Smooth muscle cell (in vitro differentiated cells): Measurements from ENCODE around the gene TTLL11. TPM values are rescaled to one million over a fixed set of nuclear protein-coding genes. Genes with fewer than 3 reads are reported as not detected.

Experiments used
- DNase-seq: peaks from one replicate; lab custom pipeline; 2025; ENCODE audit not compliant: unreplicated experiment; lab: John Stamatoyannopoulos, UW
- H2AFZ ChIP-seq: fragments of 200-600 bp; sonication (generic); 2 replicates; pipeline ENCODE4 v1.6.0; 2016; ENCODE audit warnings: antibody characterized with exemption, low read depth, mild to moderate bottlenecking
- H3F3A ChIP-seq: fragments of 200-600 bp; sonication (generic); 2 replicates; pipeline ENCODE4 v1.6.0; 2017; ENCODE audit warnings: antibody characterized with exemption, low read depth
- H3K27ac ChIP-seq: fragments of 200-600 bp; sonication (generic); 2 replicates; pipeline ENCODE4 v1.5.1; 2016; ENCODE audit warnings: low read depth, mild to moderate bottlenecking
- H3K27me3 ChIP-seq: fragments of 200-600 bp; sonication (generic); 2 replicates; pipeline ENCODE4 v1.6.1; 2016; ENCODE audit warnings: low read depth, mild to moderate bottlenecking
- H3K36me3 ChIP-seq: fragments of 200-600 bp; sonication (generic); 2 replicates; pipeline ENCODE4 v1.5.1; 2016; ENCODE audit warnings: low read depth
- H3K4me1 ChIP-seq: fragments of 200-600 bp; sonication (generic); 2 replicates; pipeline ENCODE4 v1.5.1; 2016; ENCODE audit warnings: low read depth
- H3K4me2 ChIP-seq: fragments of 200-600 bp; sonication (generic); 2 replicates; pipeline ENCODE4 v1.6.0; 2016; ENCODE audit warnings: mild to moderate bottlenecking
- H3K4me3 ChIP-seq: fragments of 200-600 bp; sonication (generic); 2 replicates; pipeline ENCODE4 v1.5.1; 2016; ENCODE audit warnings: mild to moderate bottlenecking
- H3K79me2 ChIP-seq: fragments of 200-600 bp; sonication (generic); 2 replicates; pipeline ENCODE4 v1.6.0; 2016; ENCODE audit warnings: low read depth, mild to moderate bottlenecking
- H3K9ac ChIP-seq: fragments of 200-600 bp; sonication (generic); 2 replicates; pipeline ENCODE4 v1.6.0; 2016; ENCODE audit warnings: low read depth
- H3K9me3 ChIP-seq: fragments of 200-600 bp; sonication (generic); replicated peaks from 2 replicates; pipeline ENCODE4 v1.5.1; 2016; ENCODE audit warnings: low read depth
- H4K20me1 ChIP-seq: fragments of 200-600 bp; sonication (generic); 2 replicates; pipeline ENCODE4 v1.6.0; 2016; ENCODE audit warnings: low read depth
- WGBS: methylation state at CpG from one replicate; pipeline ENCODE4 v1.1.7; 2016; ENCODE audit warnings: low lambda C conversion rate; 5-methylcytosine and 5-hydroxymethylcytosine counted together
- polyA plus RNA-seq: library from polyadenylated mRNA; unstranded; fragments of >200 nt; fragmentation: Nextera tagmentation; extraction: Ambion mirVana; gene quantifications from 2 replicates; pipeline ENCODE4 v1.2.1, GENCODE V29; 2016
- total RNA-seq: library from RNA; depleted of rRNA; stranded (reverse); fragments of >200 nt; gene quantifications from 2 replicates; pipeline ENCODE4 v1.2.3, GENCODE V29; 2014
- TF ChIP-seq, protein P1 (sequence below): fragments of 200-600 bp; sonication (generic); IDR thresholded peaks from 2 replicates; pipeline ENCODE4 v1.5.1; 2017; ENCODE audit warnings: borderline replicate concordance, mild to moderate bottlenecking, antibody characterized with exemption; ENCODE audit not compliant: insufficient read depth, poor library complexity, severe bottlenecking

Gene TTLL11
- total and polyA plus RNA-seq, 2 experiments from 2014 or later = 2.6 to 3.7 TPM

DNA sequence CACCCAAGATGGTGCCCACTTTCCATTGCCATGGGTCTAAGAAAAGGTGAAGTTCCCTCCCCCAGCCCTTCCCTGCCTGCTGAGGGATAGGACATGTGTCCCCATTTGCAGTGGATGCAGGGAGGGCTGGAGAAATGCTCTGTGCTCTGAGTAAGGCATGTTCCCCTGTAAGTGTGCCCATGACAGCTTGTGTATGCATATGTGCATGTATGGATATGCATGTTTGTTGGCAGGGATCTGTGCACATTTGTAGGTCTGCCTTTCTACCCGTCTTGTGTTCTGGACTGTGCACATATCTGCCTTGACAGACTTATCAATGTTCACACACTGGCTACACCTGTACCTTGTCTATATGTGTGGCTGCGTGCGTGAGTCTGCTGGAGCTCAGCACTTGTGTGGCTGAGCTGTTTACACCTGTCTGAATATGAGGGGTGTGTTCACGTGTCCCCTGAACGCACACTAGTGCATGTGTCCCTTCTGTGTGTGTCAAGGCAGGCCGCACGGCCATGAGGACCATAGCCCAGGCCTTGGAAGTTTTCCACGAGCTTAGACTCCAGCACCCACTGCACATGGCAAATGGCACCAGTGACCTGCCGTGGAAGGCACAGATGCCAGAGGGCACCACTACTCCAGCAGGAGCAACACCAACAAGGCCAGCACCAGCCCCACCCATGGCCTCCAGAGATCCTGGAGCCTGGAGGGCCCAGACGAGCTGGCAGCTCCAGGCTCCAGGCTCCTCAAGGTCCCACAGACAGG is 27.4 kb upstream of the TTLL11 start:
- Histone ChIP-seq H3K4me2 (no peak overlapping the region), H3K4me1 (no peaks in the 10 kb centered on the region), H2AFZ (no peak overlapping the region), H3K79me2 (no peaks in the 10 kb centered on the region), H4K20me1 (no peaks in the 10 kb centered on the region), H3F3A (no peaks in the 10 kb centered on the region), H3K4me3 (no peak overlapping the region), H3K36me3 (no peaks in the 10 kb centered on the region), H3K9ac (no peak overlapping the region), H3K27ac (no peak overlapping the region), H3K9me3 (no peaks in the 10 kb centered on the region), H3K27me3 (peaks cover 5% of the 10 kb centered on the region)
- DNase-seq = no peak
- TF ChIP-seq, protein P1, sequence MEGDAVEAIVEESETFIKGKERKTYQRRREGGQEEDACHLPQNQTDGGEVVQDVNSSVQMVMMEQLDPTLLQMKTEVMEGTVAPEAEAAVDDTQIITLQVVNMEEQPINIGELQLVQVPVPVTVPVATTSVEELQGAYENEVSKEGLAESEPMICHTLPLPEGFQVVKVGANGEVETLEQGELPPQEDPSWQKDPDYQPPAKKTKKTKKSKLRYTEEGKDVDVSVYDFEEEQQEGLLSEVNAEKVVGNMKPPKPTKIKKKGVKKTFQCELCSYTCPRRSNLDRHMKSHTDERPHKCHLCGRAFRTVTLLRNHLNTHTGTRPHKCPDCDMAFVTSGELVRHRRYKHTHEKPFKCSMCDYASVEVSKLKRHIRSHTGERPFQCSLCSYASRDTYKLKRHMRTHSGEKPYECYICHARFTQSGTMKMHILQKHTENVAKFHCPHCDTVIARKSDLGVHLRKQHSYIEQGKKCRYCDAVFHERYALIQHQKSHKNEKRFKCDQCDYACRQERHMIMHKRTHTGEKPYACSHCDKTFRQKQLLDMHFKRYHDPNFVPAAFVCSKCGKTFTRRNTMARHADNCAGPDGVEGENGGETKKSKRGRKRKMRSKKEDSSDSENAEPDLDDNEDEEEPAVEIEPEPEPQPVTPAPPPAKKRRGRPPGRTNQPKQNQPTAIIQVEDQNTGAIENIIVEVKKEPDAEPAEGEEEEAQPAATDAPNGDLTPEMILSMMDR = no peak
- WGBS = 83% methylated on average over 10 of the region's 10 CpGs

- Histone ChIP-seq H3K27ac (no peak overlapping the region), H3K27me3 (peaks cover 5% of the 10 kb centered on the region), H3K36me3 (no peaks in the 10 kb centered on the region), H3K4me1 (no peaks in the 10 kb centered on the region), H3K4me3 (no peak overlapping the region), H3K4me2 (no peak overlapping the region), H2AFZ (no peak overlapping the region), H4K20me1 (no peaks in the 10 kb centered on the region), H3K79me2 (no peaks in the 10 kb centered on the region), H3K9me3 (no peaks in the 10 kb centered on the region), H3F3A (no peaks in the 10 kb centered on the region), H3K9ac (no peak overlapping the region)
- no peak for DNase-seq
- TF ChIP-seq, protein P1 = no peak
- WGBS = 79% methylated on average over 5 of the region's 5 CpGs
These were observed 26.6 kb upstream of the TTLL11 start for GRCh38 chr9:122119721-122120120.

GRCh38 chr9:122119166-122119521 is 26.0 kb upstream of the TTLL11 start:
- Histone ChIP-seq H4K20me1 (no peaks in the 10 kb centered on the region), H2AFZ (no peak overlapping the region), H3K36me3 (no peaks in the 10 kb centered on the region), H3K27ac (no peak overlapping the region), H3F3A (no peaks in the 10 kb centered on the region), H3K4me1 (no peaks in the 10 kb centered on the region), H3K4me3 (no peak overlapping the region), H3K27me3 (peaks cover 5% of the 10 kb centered on the region), H3K79me2 (no peaks in the 10 kb centered on the region), H3K9ac (no peak overlapping the region), H3K4me2 (no peak overlapping the region), H3K9me3 (no peaks in the 10 kb centered on the region)
- TF ChIP-seq, protein P1 = no peak
- no peak for DNase-seq
- 78% methylated on average over 13 of the region's 13 CpGs for WGBS
